HG02973 (cell line): Measurements from ENCODE around the gene RASAL2.
"Not testable (repeated sequence)": the region's sequence is repeated elsewhere in the genome, so short reads cannot be mapped to it uniquely, and the experiment has no call there.

ENCODE experiments used
- ATAC-seq: cut with Tn5 transposase; IDR thresholded peaks from one replicate; pipeline ENCODE4 v1.9.1; 2021; ENCODE audit warnings: moderate library complexity; ENCODE audit not compliant: unreplicated experiment

Gene RASAL2

GRCh38 chr1:178066908-178067614 is 26.8 kb upstream of the RASAL2 start:
- ATAC-seq, result peak; percentile 98

- no peak for ATAC-seq
Observed at GRCh38 chr1:178071811-178072210, 22.1 kb upstream of the RASAL2 start.

DNA sequence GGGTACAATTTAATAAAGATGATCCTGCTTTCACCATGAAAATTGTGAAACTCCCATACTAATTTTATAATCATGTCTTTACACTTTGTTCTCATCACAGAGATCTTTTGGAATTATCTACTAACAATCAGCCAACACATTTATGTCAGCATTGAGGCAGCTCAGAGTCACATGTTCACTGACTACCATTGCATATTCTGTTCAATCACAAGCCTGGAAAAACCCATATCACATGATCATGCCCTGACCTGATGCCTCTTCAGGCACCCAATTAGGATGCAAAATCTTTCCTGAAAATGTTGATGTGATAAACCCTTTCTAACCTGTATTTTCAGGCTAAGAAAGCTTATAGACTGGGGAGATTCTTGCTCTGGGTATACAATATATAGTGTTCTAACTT is 21.6 kb upstream of the RASAL2 start:
- no peak for ATAC-seq

DNA sequence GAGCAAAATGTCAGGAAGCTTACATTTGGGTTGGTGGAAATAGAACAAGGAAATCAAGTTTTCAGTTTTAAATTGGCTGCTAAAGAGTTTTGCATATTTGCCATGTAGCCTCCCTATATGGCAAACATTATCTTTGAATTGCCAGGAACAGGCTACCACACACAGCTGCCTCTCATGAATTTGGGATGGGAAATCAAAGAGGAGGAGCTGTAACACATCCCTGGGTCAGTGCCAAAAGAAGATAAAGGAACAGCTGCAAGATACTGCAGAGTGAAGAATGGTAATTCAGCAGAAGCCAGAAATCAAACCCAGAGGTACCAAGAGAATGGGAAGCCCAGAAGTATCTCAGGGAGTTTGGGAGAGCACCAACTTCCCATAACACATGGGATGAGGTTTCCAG is 18.6 kb upstream of the RASAL2 start:
- ATAC-seq, result no peak

- ATAC-seq, result no peak
Observed at GRCh38 chr1:178076607-178077006, 17.3 kb upstream of the RASAL2 start.

DNA sequence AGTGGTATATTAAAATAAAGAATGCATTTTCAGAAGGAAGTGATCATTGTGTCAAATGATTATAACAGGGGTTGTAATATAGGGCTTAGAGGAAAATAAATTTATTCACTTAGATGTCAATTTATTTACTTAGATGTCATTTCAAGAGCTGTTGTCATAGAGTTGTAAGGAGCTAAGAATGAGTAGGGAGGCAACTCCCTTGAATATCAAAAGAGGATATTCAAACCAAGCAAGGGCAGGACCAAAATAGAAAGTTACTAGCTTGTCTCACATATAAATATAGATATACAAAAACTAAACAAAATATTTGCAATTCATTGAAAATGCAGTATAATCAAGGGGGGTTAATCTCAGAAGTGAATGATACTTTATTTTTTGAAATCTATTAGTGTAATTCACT is 16.0 kb upstream of the RASAL2 start:
- ATAC-seq, result no peak

DNA sequence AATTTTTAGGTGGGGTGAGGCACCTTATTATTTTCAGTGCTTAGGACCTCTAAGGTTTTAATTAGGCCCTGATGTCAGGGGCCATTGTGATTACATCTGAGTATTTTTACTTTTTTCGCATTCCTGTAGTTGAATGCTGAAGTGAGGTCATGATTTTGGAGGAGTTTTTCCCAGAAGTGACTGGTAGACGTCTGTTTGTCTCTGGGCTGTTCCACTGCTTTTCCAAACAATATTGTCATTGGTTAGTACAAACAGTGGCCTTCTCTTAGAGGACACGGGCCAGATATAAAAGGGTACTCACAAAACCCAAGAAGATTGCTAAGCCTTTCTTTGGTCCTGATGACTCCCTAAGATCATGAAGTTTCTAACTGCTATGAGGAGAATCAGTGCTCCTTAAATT is 7.6 kb upstream of the RASAL2 start:
- ATAC-seq, result no peak

- no peak for ATAC-seq
Observed at GRCh38 chr1:178086766-178087165, 7.1 kb upstream of the RASAL2 start.

- no peak for ATAC-seq
Observed at GRCh38 chr1:178088651-178089050, 5.3 kb upstream of the RASAL2 start.

GRCh38 chr1:178091454-178091853 is 2.5 kb upstream of the RASAL2 start:
- ATAC-seq, result not testable (repeated sequence)

- ATAC-seq, result no peak
Observed at GRCh38 chr1:178091986-178092745, 1.7 kb upstream of the RASAL2 start.

GRCh38 chr1:178092878-178093493 is 918 bp upstream of the RASAL2 start:
- ATAC-seq, result no peak

- ATAC-seq, result peak; percentile 81
Observed at GRCh38 chr1:178093494-178093950, 382 bp upstream of the RASAL2 start.

GRCh38 chr1:178094739-178095645 is 1.1 kb downstream of the RASAL2 start:
- ATAC-seq, result no peak

GRCh38 chr1:178096421-178096820 is 2.5 kb downstream of the RASAL2 start:
- no peak for ATAC-seq

GRCh38 chr1:178098262-178098661 is 4.4 kb downstream of the RASAL2 start:
- no peak for ATAC-seq

DNA sequence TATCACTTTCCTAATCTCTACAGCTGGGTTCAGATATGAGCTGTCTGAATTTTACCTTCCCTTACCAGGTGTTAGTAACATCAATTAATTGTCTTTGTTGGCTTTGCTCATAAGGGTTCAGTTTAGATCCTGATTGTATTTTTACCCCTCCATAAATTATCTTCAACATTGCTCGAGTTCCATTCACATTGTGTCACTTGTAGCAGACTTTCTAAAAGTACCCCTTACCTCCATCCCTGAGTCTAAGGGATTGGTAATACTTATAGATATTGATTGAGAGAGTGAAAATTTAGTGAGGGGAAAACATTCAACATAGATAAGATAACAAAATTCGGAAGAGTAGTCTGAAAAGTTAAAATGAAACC is 7.3 kb downstream of the RASAL2 start:
- no peak for ATAC-seq

GRCh38 chr1:178101654-178102053 is 7.8 kb downstream of the RASAL2 start:
- no peak for ATAC-seq

- ATAC-seq, result no peak
Observed at GRCh38 chr1:178102218-178102617, 8.3 kb downstream of the RASAL2 start.

DNA sequence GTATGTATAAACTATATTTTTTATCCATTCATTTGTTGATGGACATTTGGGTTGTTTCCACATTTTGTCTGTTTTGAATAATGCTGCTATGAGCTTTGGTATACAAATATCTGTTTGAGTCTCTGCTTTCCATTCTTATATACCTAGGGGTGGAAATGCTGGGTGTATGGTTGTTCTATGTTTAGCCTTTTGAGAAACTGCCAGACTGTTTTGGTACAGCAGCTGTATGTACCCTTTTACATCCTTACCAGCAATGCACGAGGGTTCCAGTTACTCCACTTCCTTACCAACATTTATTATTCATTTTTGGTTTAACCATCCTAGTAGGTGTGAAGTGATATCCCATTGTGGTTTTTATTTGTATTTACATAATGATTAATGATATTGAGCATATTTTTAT is 13.9 kb downstream of the RASAL2 start:
- no peak for ATAC-seq
